ENCODE measurements around the gene COBL.

The COBL gene

GRCh38 chr7:51175992-51176388 is 140.6 kb downstream of the COBL start:
- no peak for TF ChIP-seq CTCF (IDR thresholded peaks at IDR 0.05; ENCODE audit: insufficient read depth, low read length, poor library complexity, severe bottlenecking)
- DNase-seq (ENCODE audit: extremely low read depth, insufficient read length) = no peak
- Histone ChIP-seq H3K36me3 (ENCODE audit: control insufficient read depth, insufficient read depth, low read length) (no peaks in the 10 kb centered on the region), H3K27me3 (replicated peaks; ENCODE audit: control insufficient read depth, insufficient read depth, low read length) (no peaks in the 10 kb centered on the region; the same call in none of the 2 replicates), H3K4me3 (replicated peaks; ENCODE audit: low read depth, low read length) (no peak overlapping the region)

- no peaks in the 10 kb centered on the region for H3K36me3 ChIP-seq (ENCODE audit: control insufficient read depth, insufficient read depth, low read length)
- no peak for TF ChIP-seq CTCF (IDR thresholded peaks at IDR 0.05; ENCODE audit: insufficient read depth, low read length, poor library complexity, severe bottlenecking)
- DNase-seq (ENCODE audit: extremely low read depth, insufficient read length) = no peak
- no peak overlapping the region for H3K4me3 ChIP-seq (replicated peaks; ENCODE audit: low read depth, low read length)
- H3K27me3 ChIP-seq (replicated peaks; ENCODE audit: control insufficient read depth, insufficient read depth, low read length) = no peaks in the 10 kb centered on the region; the same call in none of the 2 replicates
These were observed 141.2 kb downstream of the COBL start for GRCh38 chr7:51175316-51175991.

- no peak for TF ChIP-seq CTCF (IDR thresholded peaks at IDR 0.05; ENCODE audit: insufficient read depth, low read length, poor library complexity, severe bottlenecking)
- no peak for DNase-seq (ENCODE audit: extremely low read depth, insufficient read length)
- no peak overlapping the region for H3K4me3 ChIP-seq (replicated peaks; ENCODE audit: low read depth, low read length)
- no peaks in the 10 kb centered on the region for H3K27me3 ChIP-seq (replicated peaks; ENCODE audit: control insufficient read depth, insufficient read depth, low read length)
- no peaks in the 10 kb centered on the region for H3K36me3 ChIP-seq (ENCODE audit: control insufficient read depth, insufficient read depth, low read length)
These were observed 151.3 kb downstream of the COBL start for GRCh38 chr7:51165337-51165736.

GRCh38 chr7:51162724-51163329 is 153.8 kb downstream of the COBL start:
- Histone ChIP-seq H3K4me3 (replicated peaks; ENCODE audit: low read depth, low read length) (no peak overlapping the region), H3K36me3 (ENCODE audit: control insufficient read depth, insufficient read depth, low read length) (no peaks in the 10 kb centered on the region), H3K27me3 (replicated peaks; ENCODE audit: control insufficient read depth, insufficient read depth, low read length) (no peaks in the 10 kb centered on the region)
- DNase-seq (ENCODE audit: extremely low read depth, insufficient read length) = peak; percentile 33
- TF ChIP-seq CTCF (IDR thresholded peaks at IDR 0.05; ENCODE audit: insufficient read depth, low read length, poor library complexity, severe bottlenecking) = peak; percentile 84

- Histone ChIP-seq H3K4me3 (replicated peaks; ENCODE audit: low read depth, low read length) (no peak overlapping the region), H3K27me3 (replicated peaks; ENCODE audit: control insufficient read depth, insufficient read depth, low read length) (no peaks in the 10 kb centered on the region), H3K36me3 (ENCODE audit: control insufficient read depth, insufficient read depth, low read length) (no peaks in the 10 kb centered on the region)
- DNase-seq (ENCODE audit: extremely low read depth, insufficient read length) = no peak
- no peak for TF ChIP-seq CTCF (IDR thresholded peaks at IDR 0.05; ENCODE audit: insufficient read depth, low read length, poor library complexity, severe bottlenecking)
These were observed 154.7 kb downstream of the COBL start for GRCh38 chr7:51161937-51162336.

Data from GM06990 (cell line).